Endothelial cell of umbilical vein (primary cell): ENCODE measurements around the gene FOXF1. TPM values are rescaled to one million over a fixed set of nuclear protein-coding genes. Genes with fewer than 3 reads are reported as not detected.
A peak's percentile ranks its signal among the peaks of the same experiment; 100 is the strongest.

Experiments
- BruUV-seq: library from RNA; stranded (reverse); fragments of 400-500 nt; replicated peaks from 2 replicates; lab custom pipeline; 2021; lab: Mats Ljungman, UMichigan
- CTCF ChIA-PET: fragments of 300-600, 350-600 bp; sonication (Branson Sonifier 250); formaldehyde crosslinking; loops from one replicate; lab custom pipeline; 2021; ENCODE audit warnings: antibody characterized with exemption, inconsistent platforms; lab: Charles Lee
- POLR2A ChIA-PET: fragments of 300-600, 350-600 bp; sonication (Branson Sonifier 250); formaldehyde crosslinking; loops from one replicate; lab custom pipeline; 2021; ENCODE audit warnings: antibody characterized with exemption, inconsistent platforms; lab: Charles Lee
- DNase-seq: peaks from one replicate; pipeline ENCODE4 v3.0.0-alpha.2; 2011; ENCODE audit warnings: low read depth, low spot score
- FAIRE-seq: peaks from 2 replicates; lab custom pipeline; 2011; peaks lifted over from hg19 to GRCh38; lab: Jason Lieb, UNC
- H2AFZ ChIP-seq: 2 replicates; pipeline ENCODE4 v1.6.0; 2012; ENCODE audit warnings: low read depth, low read length, control low read depth, inconsistent platforms
- H3K27ac ChIP-seq: 2 replicates; pipeline ENCODE4 v1.5.1; 2011; ENCODE audit warnings: low read depth, mild to moderate bottlenecking, control low read depth, low read length, moderate library complexity; ENCODE audit not compliant: insufficient read depth
- H3K27me3 ChIP-seq, 2 experiments: 2 replicates each; pipeline versions ENCODE4 v1.6.0 to v1.6.1; 2011; ENCODE audit warnings: low read length in 2 of 2, mixed read lengths in 1 of 2; ENCODE audit not compliant: control insufficient read depth in 2 of 2, insufficient read depth in 2 of 2
- H3K36me3 ChIP-seq, 2 experiments: 2 replicates in 1 of 2; 3 replicates in 1 of 2; pipeline ENCODE4 v1.5.1; 2011; ENCODE audit warnings: low read length in 2 of 2, mild to moderate bottlenecking in 1 of 2, moderate library complexity in 1 of 2; ENCODE audit not compliant: control insufficient read depth in 2 of 2, insufficient read depth in 2 of 2; ENCODE audit errors: extremely low read depth in 1 of 2
- H3K4me1 ChIP-seq: 3 replicates; pipeline ENCODE4 v1.5.1; 2011; ENCODE audit warnings: mild to moderate bottlenecking, low read length; ENCODE audit not compliant: control insufficient read depth, insufficient read depth; ENCODE audit errors: extremely low read depth
- H3K4me2 ChIP-seq: 2 replicates; pipeline ENCODE4 v1.6.1; 2011; ENCODE audit warnings: low read length, control low read depth, mixed read lengths; ENCODE audit not compliant: insufficient read depth
- H3K4me3 ChIP-seq, 3 experiments: fragments of 200-600 bp in 1 of 3; sonication (generic), shearing (Covaris generic) in 1 of 3; replicated peaks in 1 of 3; 2 replicates each; pipeline ENCODE4 v1.5.1; 2011 to 2016; ENCODE audit warnings: control low read depth in 3 of 3, low read length in 3 of 3, mild to moderate bottlenecking in 2 of 3, inconsistent platforms in 1 of 3, low read depth in 1 of 3, moderate library complexity in 1 of 3; ENCODE audit not compliant: insufficient read depth in 1 of 3
- H3K79me2 ChIP-seq: 2 replicates; pipeline ENCODE4 v1.6.0; 2012; ENCODE audit warnings: low read length, inconsistent platforms; ENCODE audit not compliant: control insufficient read depth, insufficient read depth
- H3K9ac ChIP-seq: replicated peaks from 2 replicates; pipeline ENCODE3; 2011; ENCODE audit warnings: low read length, control low read depth; ENCODE audit not compliant: insufficient read depth; ENCODE audit errors: extremely low read depth
- H3K9me1 ChIP-seq: replicated peaks from 3 replicates; pipeline ENCODE4 v1.6.0; 2011; ENCODE audit warnings: mild to moderate bottlenecking, low read length; ENCODE audit not compliant: control insufficient read depth, insufficient read depth; ENCODE audit errors: extremely low read depth
- H3K9me3 ChIP-seq: replicated peaks from 2 replicates; pipeline ENCODE4 v1.5.1; 2012; ENCODE audit warnings: low read length, inconsistent platforms; ENCODE audit not compliant: control insufficient read depth, insufficient read depth
- H4K20me1 ChIP-seq: replicated peaks from 2 replicates; pipeline ENCODE3; 2011; ENCODE audit warnings: mild to moderate bottlenecking, low read length; ENCODE audit not compliant: control insufficient read depth, insufficient read depth; ENCODE audit errors: extremely low read depth
- FOS ChIP-seq: IDR thresholded peaks from 2 replicates; pipeline ENCODE4 v1.6.1; 2011; ENCODE audit warnings: mild to moderate bottlenecking, low read length, moderate library complexity, borderline replicate concordance; ENCODE audit not compliant: insufficient read depth
- MYC ChIP-seq: IDR thresholded peaks from one replicate; pipeline ENCODE4 v1.6.1; 2011; ENCODE audit warnings: mild to moderate bottlenecking, low read depth, low read length
- POLR2A ChIP-seq: IDR thresholded peaks from 2 replicates; pipeline ENCODE4 v1.6.1; 2012; ENCODE audit warnings: low read depth, mild to moderate bottlenecking, control low read depth, low read length
- POLR2AphosphoS5 ChIP-seq: IDR thresholded peaks from 2 replicates; pipeline ENCODE4 v1.6.1; 2012; ENCODE audit warnings: low read depth, mild to moderate bottlenecking, control low read depth, low read length, moderate library complexity; ENCODE audit not compliant: insufficient read depth
- dilution Hi-C: fragments of 300-500 bp; cut with MboI; formaldehyde crosslinking; loops from one replicate; pipeline ENCODE4 v1.15.0; 2019; ENCODE audit warnings: low sequenced_read_pairs; ENCODE audit not compliant: extremely low pct_ligation_motif_present
- intact Hi-C: fragments of 100-400 bp; cut with micrococcal nuclease; formaldehyde crosslinking; loops from one replicate; pipeline ENCODE4 v1.10.0; 2022
- polyA plus RNA-seq, 4 experiments: library from polyadenylated mRNA; depleted of rRNA in 3 of 4; stranded (reverse) in 3 of 4; unstranded in 1 of 4; fragments of >200 nt; gene quantifications; 2 replicates each; pipeline versions ENCODE4 v1.2.1 to v1.2.3, GENCODE V29; 2011 to 2012; ENCODE audit warnings: missing spikeins in 1 of 4
- total RNA-seq: library from RNA; stranded (reverse); gene quantifications from 2 replicates; pipeline ENCODE4 v1.2.3, GENCODE V29; 2021
- TF ChIP-seq, protein P1 (sequence below), 2 donors: IDR thresholded peaks; 1 replicate in 1 of 2; 2 replicates in 1 of 2; pipeline ENCODE4 v1.5.1; 2011; ENCODE audit warnings: low read length in 2 of 2, mild to moderate bottlenecking in 2 of 2, moderate library complexity in 2 of 2, control low read depth in 1 of 2, inconsistent platforms in 1 of 2, low read depth in 1 of 2; ENCODE audit not compliant: insufficient read depth in 1 of 2; ENCODE audit errors: extremely low read depth in 1 of 2
- TF ChIP-seq, protein P2 (sequence below): IDR thresholded peaks from 2 replicates; pipeline ENCODE4 v1.6.1; 2011; ENCODE audit not compliant: insufficient read depth, insufficient read length

Gene FOXF1
- total and polyA plus RNA-seq, 2 donors (not counting 3 experiments of a cell fraction or from before 2014, with no cell fraction given) = 1.0 to 1.1 TPM

DNA sequence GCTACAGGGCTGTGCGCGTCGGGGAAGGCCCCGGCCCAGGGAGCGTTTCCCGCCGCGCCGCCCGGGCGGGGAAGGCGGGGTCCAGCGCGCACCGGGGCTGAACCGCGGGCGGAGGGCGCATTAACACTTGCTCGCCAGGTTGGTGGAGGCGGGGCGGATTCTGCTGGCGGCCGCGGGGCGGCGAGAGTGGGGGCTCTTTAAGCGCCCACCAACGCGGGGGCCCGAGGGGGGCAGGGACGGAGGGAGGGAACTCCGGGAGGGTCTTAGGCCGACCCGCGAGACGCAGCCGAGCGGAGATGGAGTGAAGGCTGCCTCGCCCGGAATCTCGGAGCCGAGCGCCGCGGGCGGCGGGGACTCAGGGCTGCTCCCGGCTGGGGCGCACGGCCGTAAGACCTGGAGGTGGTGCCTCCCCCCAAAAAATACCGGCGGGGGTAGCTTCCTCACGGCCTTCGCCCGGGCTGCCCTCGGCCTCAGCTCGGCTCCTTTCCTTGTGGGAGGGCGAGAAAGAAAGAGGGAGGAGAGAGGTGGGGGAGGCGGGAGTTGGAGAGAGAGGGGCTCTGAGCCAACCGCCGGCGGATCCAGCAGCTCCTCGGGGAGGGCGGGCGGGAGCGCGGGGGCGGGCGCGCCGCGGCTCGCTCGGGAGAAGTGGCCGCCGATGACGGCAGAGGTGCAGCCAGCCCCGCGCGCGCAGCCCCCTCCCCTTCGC lies 415 bp upstream of the FOXF1 start:
- H3K4me2 ChIP-seq = peak overlapping the region; percentile 20
- H3K27ac ChIP-seq = no peak overlapping the region
- H3K9ac ChIP-seq = peak overlapping the region; percentile 5
- peak overlapping the region; percentile 10 to 48 (median 15) for H3K4me3 ChIP-seq
- DNase-seq = peak; percentile 62
- no peaks in the 10 kb centered on the region for H3K9me1 ChIP-seq
- intact Hi-C loops = loop anchor here (2.0 kb wide), 2 partner anchors 121 to 169 kb away; no protein-coding TSS in a partner anchor
- H3K36me3 ChIP-seq = no peaks in the 10 kb centered on the region
- ChIA-PET POLR2A (interaction anchor here (0.6 kb wide), 1 partner anchor 182 kb away, joined by 5 read pairs; no protein-coding TSS in a partner anchor), CTCF (interaction anchor here (0.7 to 3.8 kb wide), 12 partner anchors 105 to 553 kb away, joined by 3 to 31 read pairs (median 4); no protein-coding TSS in a partner anchor)
- TF ChIP-seq POLR2AphosphoS5 (peak; percentile 28), POLR2A (no peak), FOS (no peak), MYC (no peak)
- TF ChIP-seq, protein P1, sequence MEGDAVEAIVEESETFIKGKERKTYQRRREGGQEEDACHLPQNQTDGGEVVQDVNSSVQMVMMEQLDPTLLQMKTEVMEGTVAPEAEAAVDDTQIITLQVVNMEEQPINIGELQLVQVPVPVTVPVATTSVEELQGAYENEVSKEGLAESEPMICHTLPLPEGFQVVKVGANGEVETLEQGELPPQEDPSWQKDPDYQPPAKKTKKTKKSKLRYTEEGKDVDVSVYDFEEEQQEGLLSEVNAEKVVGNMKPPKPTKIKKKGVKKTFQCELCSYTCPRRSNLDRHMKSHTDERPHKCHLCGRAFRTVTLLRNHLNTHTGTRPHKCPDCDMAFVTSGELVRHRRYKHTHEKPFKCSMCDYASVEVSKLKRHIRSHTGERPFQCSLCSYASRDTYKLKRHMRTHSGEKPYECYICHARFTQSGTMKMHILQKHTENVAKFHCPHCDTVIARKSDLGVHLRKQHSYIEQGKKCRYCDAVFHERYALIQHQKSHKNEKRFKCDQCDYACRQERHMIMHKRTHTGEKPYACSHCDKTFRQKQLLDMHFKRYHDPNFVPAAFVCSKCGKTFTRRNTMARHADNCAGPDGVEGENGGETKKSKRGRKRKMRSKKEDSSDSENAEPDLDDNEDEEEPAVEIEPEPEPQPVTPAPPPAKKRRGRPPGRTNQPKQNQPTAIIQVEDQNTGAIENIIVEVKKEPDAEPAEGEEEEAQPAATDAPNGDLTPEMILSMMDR (IDR thresholded peaks at IDR 0.05; ENCODE audit: extremely low read depth in 1 of 2, insufficient read depth in 1 of 2, low read depth in 1 of 2, low read length in 2 of 2) = no peak
- TF ChIP-seq, protein P2, sequence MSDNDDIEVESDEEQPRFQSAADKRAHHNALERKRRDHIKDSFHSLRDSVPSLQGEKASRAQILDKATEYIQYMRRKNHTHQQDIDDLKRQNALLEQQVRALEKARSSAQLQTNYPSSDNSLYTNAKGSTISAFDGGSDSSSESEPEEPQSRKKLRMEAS = no peak
- H3K27me3 ChIP-seq = peaks cover 42 to 78% of the 10 kb centered on the region in 2 experiments
- no peaks in the 10 kb centered on the region for H3K79me2 ChIP-seq
- FAIRE-seq = peak; percentile 31
- peak overlapping the region; percentile 52 for H2AFZ ChIP-seq
- no peaks in the 10 kb centered on the region for H4K20me1 ChIP-seq
- dilution Hi-C loops = loop anchor here (10.0 kb wide), 1 partner anchor 425 kb away; no protein-coding TSS in a partner anchor
- no TSS peak for BruUV-seq
- no peaks in the 10 kb centered on the region for H3K4me1 ChIP-seq
- H3K9me3 ChIP-seq = no peaks in the 10 kb centered on the region
